Lower leg skin (tissue), 4 donors: ENCODE measurements around the gene FIGN. TPM values are rescaled to one million over a fixed set of nuclear protein-coding genes. Genes with fewer than 3 reads are reported as not detected.

Source experiments
- DNase-seq, 2 donors: peaks; one replicate each; pipeline ENCODE4 v3.0.0-alpha.2; 2019; ENCODE audit warnings: low spot score in 2 of 2
- H3K4me3 ChIP-seq: fragments of 200-600 bp; sonication (generic); 2 replicates; pipeline ENCODE4 v1.5.1; 2017; ENCODE audit warnings: mild to moderate bottlenecking, low read depth; ENCODE audit not compliant: poor library complexity, severe bottlenecking
- POLR2A ChIP-seq, 2 donors: fragments of 450-650 bp; IDR thresholded peaks; one replicate each; pipeline ENCODE4 v1.6.1; 2016 to 2017; ENCODE audit warnings: antibody characterized with exemption in 2 of 2, mild to moderate bottlenecking in 1 of 2, moderate library complexity in 1 of 2
- WGBS, 2 donors: methylation state at CpG; one replicate each; pipeline ENCODE4 v1.1.5; 2018; 5-methylcytosine and 5-hydroxymethylcytosine counted together
- intact Hi-C: fragments of 100-400 bp; cut with DNase I; formaldehyde crosslinking; loops from one replicate; pipeline ENCODE4 v1.15.0; 2023; ENCODE audit warnings: low total_unique reads
- total RNA-seq, 4 donors: library from RNA; depleted of rRNA; stranded (reverse); fragments of >200 nt; gene quantifications; one replicate each; pipeline ENCODE4 v1.1.0, GENCODE V29; 2016
- TF ChIP-seq, protein P1 (sequence below), 3 donors: fragments of 450-650 bp; IDR thresholded peaks; one replicate each; pipeline ENCODE4 v1.5.1; 2016; ENCODE audit warnings: antibody characterized with exemption in 3 of 3, mild to moderate bottlenecking in 3 of 3, moderate library complexity in 2 of 3

Gene FIGN
- total RNA-seq, 4 donors from 2014 or later: 0.88 to 1.8 (median 1.1) TPM

DNA sequence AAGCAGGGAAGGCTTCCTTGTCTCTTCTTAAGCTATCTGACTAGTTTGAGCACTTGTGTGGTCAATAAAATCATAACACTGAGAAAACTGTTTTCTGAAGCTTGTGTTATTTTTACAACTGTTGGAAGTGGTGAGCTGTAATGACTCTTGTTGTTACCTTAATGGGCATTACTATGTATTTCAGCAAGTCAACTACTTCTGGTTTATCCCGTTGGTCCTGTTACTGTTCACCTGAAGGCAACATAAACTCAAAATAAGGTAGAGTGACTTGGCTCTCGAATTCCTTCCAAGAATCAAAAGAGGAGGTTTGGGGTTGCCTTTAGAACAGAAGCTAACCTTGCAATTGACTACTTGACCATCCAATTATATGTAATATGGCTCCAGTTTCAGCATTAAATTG is 23.2 kb upstream of the FIGN start:
- intact Hi-C loops: no loop called here
- DNase-seq: no peak
- H3K4me3 ChIP-seq: no peak overlapping the region
- WGBS, 2 donors: 29 to 54% methylated on average over 2 of the region's 2 CpGs
- TF ChIP-seq POLR2A (IDR thresholded peaks at IDR 0.05): no peak
- TF ChIP-seq, protein P1, sequence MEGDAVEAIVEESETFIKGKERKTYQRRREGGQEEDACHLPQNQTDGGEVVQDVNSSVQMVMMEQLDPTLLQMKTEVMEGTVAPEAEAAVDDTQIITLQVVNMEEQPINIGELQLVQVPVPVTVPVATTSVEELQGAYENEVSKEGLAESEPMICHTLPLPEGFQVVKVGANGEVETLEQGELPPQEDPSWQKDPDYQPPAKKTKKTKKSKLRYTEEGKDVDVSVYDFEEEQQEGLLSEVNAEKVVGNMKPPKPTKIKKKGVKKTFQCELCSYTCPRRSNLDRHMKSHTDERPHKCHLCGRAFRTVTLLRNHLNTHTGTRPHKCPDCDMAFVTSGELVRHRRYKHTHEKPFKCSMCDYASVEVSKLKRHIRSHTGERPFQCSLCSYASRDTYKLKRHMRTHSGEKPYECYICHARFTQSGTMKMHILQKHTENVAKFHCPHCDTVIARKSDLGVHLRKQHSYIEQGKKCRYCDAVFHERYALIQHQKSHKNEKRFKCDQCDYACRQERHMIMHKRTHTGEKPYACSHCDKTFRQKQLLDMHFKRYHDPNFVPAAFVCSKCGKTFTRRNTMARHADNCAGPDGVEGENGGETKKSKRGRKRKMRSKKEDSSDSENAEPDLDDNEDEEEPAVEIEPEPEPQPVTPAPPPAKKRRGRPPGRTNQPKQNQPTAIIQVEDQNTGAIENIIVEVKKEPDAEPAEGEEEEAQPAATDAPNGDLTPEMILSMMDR (IDR thresholded peaks at IDR 0.05): no peak

DNA sequence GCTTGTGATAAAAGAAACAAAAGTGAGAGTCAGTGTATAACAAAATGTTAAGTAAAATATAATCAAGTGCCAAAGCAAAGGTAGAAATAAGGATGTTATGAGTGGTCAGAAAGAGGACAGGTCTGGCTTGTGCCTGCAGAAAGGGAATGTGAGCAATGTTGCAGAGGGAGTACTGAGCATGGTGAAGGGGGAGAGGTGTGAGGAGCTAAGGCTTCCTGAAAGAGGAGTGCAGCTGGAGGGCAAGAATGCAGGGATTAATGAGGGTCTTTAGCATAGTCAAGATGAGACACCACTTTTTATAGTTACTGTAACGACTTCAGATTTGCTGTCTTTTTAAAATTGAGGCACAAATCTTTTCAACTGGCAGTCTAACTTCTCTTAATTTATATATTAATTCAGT is 22.0 kb upstream of the FIGN start:
- WGBS, 2 donors: 37 to 50% methylated on average over 1 of the region's 1 CpG
- TF ChIP-seq, protein P1 (IDR thresholded peaks at IDR 0.05): no peak
- no peak for TF ChIP-seq POLR2A (IDR thresholded peaks at IDR 0.05)
- intact Hi-C loops: no loop called here
- DNase-seq: no peak
- H3K4me3 ChIP-seq: no peak overlapping the region

DNA sequence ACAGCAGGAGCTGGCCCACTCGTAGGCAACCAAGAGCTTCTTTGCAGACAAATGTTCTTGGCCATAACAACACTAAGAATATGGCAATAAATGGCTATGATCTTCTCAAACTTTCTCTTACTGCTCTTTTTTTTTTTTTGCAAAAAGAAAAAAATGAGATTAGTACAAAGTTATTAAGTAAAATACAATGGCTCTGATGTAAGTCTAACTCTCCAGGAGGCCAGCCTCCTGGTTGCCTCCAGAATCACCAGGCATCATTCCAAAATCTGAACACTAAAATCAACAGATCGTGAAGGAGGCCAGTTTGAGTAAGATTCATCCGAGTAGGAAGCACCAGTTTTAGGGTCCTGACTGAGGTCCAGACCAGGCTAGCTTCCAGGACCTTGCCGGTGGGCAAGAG is 20.8 kb upstream of the FIGN start:
- TF ChIP-seq, protein P1 (IDR thresholded peaks at IDR 0.05): no peak
- TF ChIP-seq POLR2A (IDR thresholded peaks at IDR 0.05): no peak
- WGBS, 2 donors: 74 to 79% methylated on average over 4 of the region's 4 CpGs
- no peak overlapping the region for H3K4me3 ChIP-seq
- no peak for DNase-seq
- intact Hi-C loops: no loop called here

DNA sequence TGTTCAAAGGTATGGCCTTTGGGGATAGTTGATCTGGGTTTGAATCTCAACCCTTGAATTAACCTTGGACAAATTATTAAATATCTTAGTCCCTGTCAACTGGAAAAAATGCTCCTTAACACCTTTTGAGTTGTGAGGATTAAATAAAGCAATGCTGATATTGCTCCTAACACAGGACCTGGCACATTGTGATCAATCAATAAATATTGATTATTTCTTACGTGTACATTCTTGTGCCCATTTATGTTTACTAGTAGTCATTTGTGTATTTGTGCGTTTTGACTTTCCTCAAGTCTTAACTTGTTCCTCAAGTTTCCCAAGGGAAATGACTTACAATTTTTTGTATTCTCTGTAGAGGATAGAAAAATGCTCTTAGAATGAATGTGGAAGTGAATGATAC is 19.6 kb upstream of the FIGN start:
- 69 to 73% methylated on average over 2 of the region's 2 CpGs for WGBS, 2 donors
- H3K4me3 ChIP-seq: no peak overlapping the region
- no peak for TF ChIP-seq POLR2A (IDR thresholded peaks at IDR 0.05)
- TF ChIP-seq, protein P1 (IDR thresholded peaks at IDR 0.05): no peak
- intact Hi-C loops: no loop called here
- DNase-seq: no peak

DNA sequence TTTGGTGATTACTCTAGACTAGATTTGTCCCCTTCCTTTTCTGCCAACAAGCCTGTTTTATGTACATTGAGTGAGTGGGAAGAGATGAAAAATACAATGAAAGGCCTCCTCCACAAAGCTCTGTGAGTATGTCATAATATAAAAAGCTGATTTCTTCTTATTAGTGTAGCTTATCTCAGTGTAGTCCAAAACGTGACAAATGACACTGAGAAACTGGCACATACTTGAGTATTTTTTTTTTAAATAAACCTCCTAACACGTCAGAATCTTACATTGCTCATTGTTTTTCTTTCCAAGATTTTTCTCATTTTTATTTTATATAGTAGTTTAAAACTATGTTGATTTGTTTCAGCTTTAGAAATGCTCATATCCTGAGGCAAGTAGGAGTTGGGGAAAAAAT is 17.9 kb upstream of the FIGN start:
- intact Hi-C loops: no loop called here
- no peak overlapping the region for H3K4me3 ChIP-seq
- DNase-seq: no peak
- TF ChIP-seq, protein P1 (IDR thresholded peaks at IDR 0.05): no peak
- no peak for TF ChIP-seq POLR2A (IDR thresholded peaks at IDR 0.05)
- 42 to 49% methylated on average over 2 of the region's 2 CpGs for WGBS, 2 donors

DNA sequence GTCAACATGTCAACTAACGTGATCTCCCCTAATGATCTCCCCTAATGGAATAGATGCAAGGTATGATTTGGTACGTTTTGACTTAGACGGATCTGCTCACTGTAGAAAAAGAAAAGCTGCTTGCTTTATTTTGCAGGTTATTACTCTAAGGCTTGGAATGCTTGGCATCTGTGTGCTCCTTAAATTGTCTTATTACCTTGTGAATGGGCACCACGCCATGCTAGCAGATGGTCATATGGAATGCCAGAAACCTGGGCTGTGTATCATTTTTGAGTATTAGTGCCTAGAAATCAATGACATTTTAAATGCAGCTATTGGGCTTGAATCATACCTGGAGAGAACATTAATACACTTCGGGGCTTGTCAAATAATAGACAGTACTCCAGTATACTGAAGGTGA is 16.5 kb upstream of the FIGN start:
- DNase-seq: no peak
- H3K4me3 ChIP-seq: no peak overlapping the region
- no peak for TF ChIP-seq POLR2A (IDR thresholded peaks at IDR 0.05)
- TF ChIP-seq, protein P1 (IDR thresholded peaks at IDR 0.05): no peak
- intact Hi-C loops: no loop called here
- 58 to 60% methylated on average over 5 of the region's 5 CpGs for WGBS, 2 donors
